C4-2B (cell line): ENCODE results near the gene SPDYC.

Experiments
- H3K27ac ChIP-seq: fragments of 450-650 bp; 2 replicates; pipeline ENCODE4 v1.5.1; 2017
- CTCF ChIP-seq: fragments of 450-650 bp; conservative IDR thresholded peaks from 2 replicates; pipeline ENCODE4 v1.5.1; 2017; ENCODE audit warnings: mild to moderate bottlenecking
- ZFX ChIP-seq: fragments of 450-650 bp; IDR thresholded peaks from 2 replicates; pipeline ENCODE4 v1.6.1; 2017

The SPDYC gene

GRCh38 chr11:65221026-65221425, 51.0 kb downstream of the SPDYC start:
- no peak overlapping the region for H3K27ac ChIP-seq
- no peak for TF ChIP-seq ZFX
- TF ChIP-seq CTCF, result no peak
